ENCODE measurements around the gene RNASEH2A. TPM values are rescaled to one million over a fixed set of nuclear protein-coding genes. Genes with fewer than 3 reads are reported as not detected.
A peak's percentile ranks its signal among the peaks of the same experiment; 100 is the strongest.

RNASEH2A gene
- polyA plus RNA-seq, 1 donor from 2014 or later: 27.4 TPM

DNA sequence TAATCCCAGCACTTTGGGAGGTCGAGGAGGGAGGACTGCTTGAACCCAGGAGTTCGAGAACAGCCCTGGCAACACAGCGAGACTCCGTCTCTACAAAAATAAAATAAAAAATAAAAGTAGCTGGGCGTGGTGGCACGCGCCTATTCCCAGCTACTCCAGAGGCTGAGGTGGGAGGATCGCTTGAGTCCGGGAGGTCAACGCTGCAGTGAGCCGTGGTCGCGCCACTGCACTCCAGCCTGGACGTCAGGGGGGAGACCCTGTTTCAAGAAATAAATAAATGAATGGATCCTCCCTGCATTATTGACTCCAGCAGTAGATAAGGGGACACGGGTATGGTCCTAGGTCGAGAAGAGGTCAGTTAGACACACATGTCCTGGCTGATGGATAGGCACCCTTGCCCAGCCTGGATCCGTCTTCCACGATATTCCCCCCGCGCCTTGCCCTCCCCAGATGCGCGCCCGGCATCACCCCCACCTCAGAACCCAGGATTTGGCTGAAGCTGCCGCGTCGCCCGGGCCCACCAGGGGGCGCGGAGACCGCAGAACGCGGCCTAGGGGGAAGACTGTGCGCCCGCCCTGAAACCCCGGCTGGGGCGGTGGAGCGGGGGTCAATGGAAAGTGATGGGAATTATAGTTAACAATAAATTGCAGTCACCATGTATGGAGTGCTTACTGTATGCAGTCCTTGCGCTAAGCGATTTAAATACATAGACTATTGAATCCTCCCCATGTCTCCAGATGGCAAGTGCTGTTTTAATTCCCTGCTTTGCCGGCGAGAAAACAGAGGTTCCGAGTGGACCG, 29.0 kb upstream of the RNASEH2A start:
- Mint-ChIP-seq H3K4me1 (peaks cover 20 to 29% (median 22%) of the 10 kb centered on the region in 3 donors), H3K4me3 (peak overlapping the region; percentile 82 to 96 (median 92)), H3K27me3 (no peaks in the 10 kb centered on the region), H3K9me3 (no peaks in the 10 kb centered on the region), H3K27ac (peak overlapping the region; percentile 92 to 97 (median 95)), H3K36me3 (no peaks in the 10 kb centered on the region)

DNA sequence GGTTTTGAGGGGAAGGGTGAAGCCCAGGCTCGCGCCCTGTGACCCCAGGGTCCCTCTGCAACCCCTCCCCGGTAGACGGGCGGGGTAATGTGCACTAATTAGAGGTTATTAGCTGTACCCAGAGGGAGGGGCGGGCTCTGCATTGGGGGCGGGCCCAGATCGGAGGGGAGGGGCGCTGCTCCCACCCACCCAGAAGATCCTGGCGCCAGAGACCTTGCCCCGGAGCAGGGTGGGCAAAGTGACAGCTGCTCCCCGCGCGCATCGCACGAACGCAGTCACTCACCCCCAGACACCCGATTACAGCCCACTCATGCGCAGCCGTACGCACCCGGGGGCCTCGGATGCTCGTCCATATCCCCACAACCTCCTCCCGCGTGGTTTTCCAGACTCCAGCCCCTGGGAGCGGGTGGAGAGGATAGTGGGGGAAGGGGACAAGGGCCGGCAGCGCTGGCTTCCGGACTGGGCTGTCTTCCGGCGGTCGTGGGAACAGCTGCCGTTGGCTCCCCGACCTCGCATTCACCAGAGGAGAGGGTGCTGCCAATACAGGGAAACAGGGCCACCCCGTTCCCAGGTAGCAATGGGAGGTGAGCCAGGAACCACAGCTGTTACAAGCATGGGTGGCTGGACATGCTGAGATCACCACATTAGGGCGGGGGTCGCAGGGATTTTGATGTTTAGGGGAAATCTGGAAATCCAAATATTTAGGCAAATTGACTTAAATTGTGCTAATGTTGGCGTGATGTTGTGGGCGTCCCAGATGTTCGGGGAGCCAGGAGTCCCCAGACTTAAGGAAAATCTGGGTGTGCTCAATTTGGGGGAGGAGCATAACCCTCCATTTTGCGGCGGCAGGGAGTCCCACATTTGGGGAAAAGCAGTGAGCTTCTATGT, 28.1 kb upstream of the RNASEH2A start:
- Mint-ChIP-seq H3K9me3 (no peaks in the 10 kb centered on the region), H3K27ac (peak overlapping the region; percentile 92 to 97 (median 95)), H3K4me1 (peaks cover 20 to 29% (median 22%) of the 10 kb centered on the region in 3 donors), H3K27me3 (no peaks in the 10 kb centered on the region), H3K4me3 (peak overlapping the region; percentile 82 to 96 (median 92)), H3K36me3 (no peaks in the 10 kb centered on the region)

DNA sequence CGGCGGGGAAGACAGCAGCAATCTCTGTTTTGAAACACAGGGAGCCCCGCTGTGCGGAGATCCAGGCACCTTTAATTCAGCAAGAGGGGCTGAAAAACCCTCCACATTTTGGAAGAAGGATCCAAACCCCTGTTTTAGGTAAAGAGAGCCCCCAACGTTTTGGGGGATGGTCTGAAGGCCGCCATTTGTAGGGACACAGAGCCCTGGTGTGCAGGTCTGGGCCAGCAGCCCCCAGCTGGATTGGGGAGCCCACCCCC, 27.6 kb upstream of the RNASEH2A start:
- H3K27ac Mint-ChIP-seq: peak overlapping the region; percentile 92 to 97 (median 95)
- H3K4me3 Mint-ChIP-seq: peak overlapping the region; percentile 82 to 96 (median 92)
- peaks cover 14 to 29% (median 26%) of the 10 kb centered on the region in 3 donors for H3K4me1 Mint-ChIP-seq
- H3K27me3 Mint-ChIP-seq: no peaks in the 10 kb centered on the region
- no peaks in the 10 kb centered on the region for H3K9me3 Mint-ChIP-seq
- H3K36me3 Mint-ChIP-seq: no peaks in the 10 kb centered on the region

DNA sequence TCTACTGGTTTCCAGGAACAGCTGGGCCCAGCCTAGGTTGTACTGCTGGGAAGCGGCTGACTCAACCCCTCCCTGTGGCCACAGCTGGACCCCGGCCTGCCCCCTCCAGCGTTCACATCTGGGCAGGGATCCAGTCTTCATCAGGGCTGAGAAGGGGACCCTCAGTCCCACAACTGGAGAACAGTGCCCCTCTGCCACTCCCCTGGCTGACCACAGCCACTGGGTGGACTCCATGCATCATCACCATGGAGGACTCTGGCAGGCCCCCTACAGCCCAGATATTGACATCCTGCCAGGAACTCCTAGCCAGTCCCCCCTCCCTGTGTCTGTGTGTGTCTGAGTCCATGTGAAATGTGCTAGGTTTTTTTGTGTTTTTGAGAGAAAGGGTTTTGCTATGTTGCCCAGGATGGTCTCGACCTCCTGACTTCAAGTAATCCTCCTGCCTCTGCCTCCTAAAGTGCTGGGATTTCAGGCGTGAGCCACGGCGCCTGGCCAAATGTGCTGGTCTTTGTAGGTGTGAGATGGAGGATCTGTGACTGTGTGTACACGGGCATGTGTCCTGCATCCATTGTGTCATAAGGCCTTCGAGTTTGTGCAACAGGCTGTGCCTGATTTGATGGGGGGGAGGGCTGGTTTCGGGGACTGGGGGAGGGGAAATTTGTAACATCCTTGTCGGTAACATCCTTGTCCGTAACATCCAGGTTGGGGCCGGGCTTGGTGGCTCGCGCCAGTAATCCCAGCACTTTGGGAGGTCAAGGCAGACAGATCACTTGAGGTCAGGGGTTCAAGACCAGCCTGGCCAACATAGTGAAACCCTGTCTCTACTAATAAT, 27.0 kb upstream of the RNASEH2A start:
- Mint-ChIP-seq H3K9me3 (no peaks in the 10 kb centered on the region), H3K36me3 (no peaks in the 10 kb centered on the region), H3K4me1 (peaks cover 13 to 29% (median 26%) of the 10 kb centered on the region in 3 donors), H3K27ac (peak overlapping the region; percentile 92 to 97 (median 95)), H3K4me3 (peak overlapping the region; percentile 21 to 93 (median 84)), H3K27me3 (no peaks in the 10 kb centered on the region)

DNA sequence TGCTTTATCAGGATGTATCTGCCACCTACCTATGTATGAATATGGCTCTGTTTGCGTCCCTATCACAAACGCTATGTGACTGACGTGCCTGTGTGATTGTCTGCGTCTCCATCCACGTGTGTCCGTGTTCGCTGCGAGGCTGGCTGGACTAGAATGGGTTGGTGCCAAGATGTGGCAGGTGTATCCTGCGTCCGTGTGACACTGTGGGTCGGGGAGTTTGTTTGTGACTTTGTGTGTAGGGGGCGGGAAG, 24.3 kb upstream of the RNASEH2A start:
- no peaks in the 10 kb centered on the region for H3K27me3 Mint-ChIP-seq
- no peaks in the 10 kb centered on the region for H3K9me3 Mint-ChIP-seq
- no peaks in the 10 kb centered on the region for H3K36me3 Mint-ChIP-seq
- peaks cover 13 to 29% (median 27%) of the 10 kb centered on the region in 3 donors for H3K4me1 Mint-ChIP-seq
- H3K27ac Mint-ChIP-seq: peak overlapping the region in 1 of 3 donors; percentile 77
- H3K4me3 Mint-ChIP-seq: peak overlapping the region; percentile 51 to 88 (median 76)

DNA sequence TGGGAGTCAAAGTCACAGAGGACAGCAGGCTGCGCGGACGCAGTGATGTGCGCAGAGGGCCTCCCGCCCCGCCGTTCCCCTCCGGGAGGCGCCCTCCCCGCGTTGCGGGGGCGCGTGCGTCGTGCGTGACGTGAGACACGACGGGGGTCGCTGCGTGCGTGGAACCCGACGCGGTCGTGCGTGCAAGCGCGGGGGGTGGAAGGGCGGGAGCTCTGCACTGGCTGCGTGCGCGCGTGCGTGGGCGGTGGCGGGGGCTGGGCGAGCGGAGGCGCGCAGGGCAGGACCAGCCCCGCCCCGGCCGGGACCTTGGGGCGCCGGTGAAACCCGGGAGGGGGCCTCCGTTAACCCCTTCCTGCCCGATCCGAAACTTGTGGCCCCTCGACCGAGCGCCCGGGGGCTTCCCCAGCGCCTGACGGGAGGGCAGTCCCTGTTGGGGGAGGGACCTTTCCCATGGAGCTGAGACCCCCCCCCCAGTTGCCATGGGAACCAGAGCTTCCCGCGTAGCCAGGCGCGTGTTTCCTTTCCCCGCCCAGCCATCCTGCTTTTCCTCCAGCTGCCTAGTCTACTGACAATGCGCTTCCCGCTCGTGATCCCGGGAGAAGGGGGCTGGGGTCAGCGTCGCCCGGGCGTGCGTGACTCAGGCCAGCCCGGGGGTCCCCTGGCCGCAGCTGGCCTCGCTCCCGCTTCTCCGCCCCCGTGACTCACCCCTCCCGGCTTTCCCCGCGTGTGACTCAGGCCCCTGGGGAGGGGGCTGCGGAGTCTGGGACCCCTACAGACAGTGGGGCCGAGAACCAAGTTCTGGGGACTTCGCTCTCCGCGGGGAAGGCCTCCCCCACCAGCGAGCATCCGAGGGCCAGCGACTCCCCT, 23.7 kb upstream of the RNASEH2A start:
- Mint-ChIP-seq H3K27ac (peak overlapping the region in 1 of 3 donors; percentile 77), H3K36me3 (no peaks in the 10 kb centered on the region), H3K27me3 (no peaks in the 10 kb centered on the region), H3K4me1 (peaks cover 8 to 25% (median 25%) of the 10 kb centered on the region in 3 donors), H3K9me3 (no peaks in the 10 kb centered on the region), H3K4me3 (peak overlapping the region; percentile 51 to 91 (median 87))

DNA sequence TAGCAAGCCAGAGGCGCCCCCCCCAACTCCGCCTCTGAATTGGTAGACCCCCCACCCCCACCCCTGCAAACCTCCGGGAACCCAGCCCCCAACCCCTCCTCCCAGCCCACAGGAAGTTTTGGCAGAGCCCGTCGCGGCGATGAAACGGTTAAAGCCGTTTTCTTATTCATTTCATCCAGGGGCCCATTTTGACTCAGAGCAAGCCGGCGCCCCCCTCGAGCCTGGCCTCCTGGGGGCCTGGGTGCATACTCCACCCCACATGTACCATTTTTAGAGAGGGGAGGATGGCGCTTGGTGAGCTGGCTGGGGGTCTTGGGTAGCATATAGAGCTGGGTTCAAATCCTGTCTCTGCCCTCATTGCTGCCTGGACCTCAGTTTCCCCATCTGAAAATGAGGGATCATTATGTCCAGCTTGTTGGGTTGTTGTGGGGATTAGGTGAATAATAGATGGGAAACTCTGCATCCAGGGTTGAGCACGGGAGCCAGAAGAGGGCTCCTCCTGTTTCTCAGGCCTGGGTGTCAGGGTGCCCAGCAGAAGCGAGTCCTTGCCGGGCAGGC, 23.0 kb upstream of the RNASEH2A start:
- Mint-ChIP-seq H3K4me3 (peak overlapping the region; percentile 46 to 91 (median 74)), H3K36me3 (no peaks in the 10 kb centered on the region), H3K27me3 (no peaks in the 10 kb centered on the region), H3K27ac (no peak overlapping the region), H3K9me3 (no peaks in the 10 kb centered on the region), H3K4me1 (peaks cover 5 to 29% (median 25%) of the 10 kb centered on the region in 3 donors)

DNA sequence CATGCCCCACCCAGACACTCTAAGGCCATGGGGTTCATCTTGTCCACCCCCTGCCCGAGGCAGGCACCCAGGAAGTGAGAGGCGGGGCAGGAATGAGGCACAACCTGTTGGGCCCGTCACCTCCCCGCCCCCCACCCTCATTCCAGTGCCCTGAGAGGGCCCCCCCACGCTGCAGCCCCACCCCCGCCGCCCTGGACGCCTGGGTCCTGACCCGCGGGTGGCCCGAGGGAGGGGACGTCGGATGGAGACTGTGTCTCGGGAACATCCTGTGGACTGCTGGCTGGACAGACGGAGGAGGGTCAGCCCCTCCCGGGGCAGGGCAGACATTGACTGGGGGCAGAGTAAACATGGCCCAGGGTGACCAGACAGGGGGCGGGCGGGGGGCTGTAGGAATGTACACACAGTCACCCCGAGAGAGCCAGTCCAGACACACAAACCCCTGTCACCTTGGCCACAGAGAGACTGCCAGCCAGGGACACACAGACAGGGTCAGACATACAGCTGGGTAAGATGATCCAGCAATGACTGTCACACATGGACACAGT, 22.5 kb upstream of the RNASEH2A start:
- Mint-ChIP-seq H3K4me1 (peaks cover 2 to 29% (median 24%) of the 10 kb centered on the region in 3 donors), H3K27ac (no peak overlapping the region), H3K4me3 (peak overlapping the region in 3 of 4 donors; percentile 46 to 91 (median 89)), H3K27me3 (no peaks in the 10 kb centered on the region), H3K36me3 (no peaks in the 10 kb centered on the region), H3K9me3 (no peaks in the 10 kb centered on the region)

DNA sequence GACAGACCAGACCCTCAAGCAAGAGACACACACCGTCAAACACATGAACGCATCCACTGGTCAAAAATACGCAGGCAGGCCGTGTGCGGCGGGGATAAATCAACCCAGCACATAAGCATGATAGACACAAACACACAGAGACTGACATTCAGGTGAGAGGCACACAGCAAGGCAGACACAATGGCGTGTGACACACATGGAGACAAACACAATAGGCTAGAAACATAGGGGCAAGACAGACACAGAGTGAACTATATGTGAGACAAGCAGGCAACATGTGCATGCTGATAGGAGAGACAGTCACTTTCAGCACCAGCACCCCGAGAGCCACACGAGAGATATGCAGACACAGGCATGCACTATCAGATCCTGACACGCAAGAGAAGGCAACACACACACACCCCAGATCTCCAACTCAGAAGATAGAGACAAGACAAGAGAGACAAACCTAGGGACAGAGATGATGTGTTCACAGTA, 22.0 kb upstream of the RNASEH2A start:
- Mint-ChIP-seq H3K36me3 (no peaks in the 10 kb centered on the region), H3K27me3 (no peaks in the 10 kb centered on the region), H3K9me3 (no peaks in the 10 kb centered on the region), H3K4me3 (no peak overlapping the region), H3K4me1 (peaks cover 4 to 26% (median 25%) of the 10 kb centered on the region in 3 donors), H3K27ac (no peak overlapping the region)

DNA sequence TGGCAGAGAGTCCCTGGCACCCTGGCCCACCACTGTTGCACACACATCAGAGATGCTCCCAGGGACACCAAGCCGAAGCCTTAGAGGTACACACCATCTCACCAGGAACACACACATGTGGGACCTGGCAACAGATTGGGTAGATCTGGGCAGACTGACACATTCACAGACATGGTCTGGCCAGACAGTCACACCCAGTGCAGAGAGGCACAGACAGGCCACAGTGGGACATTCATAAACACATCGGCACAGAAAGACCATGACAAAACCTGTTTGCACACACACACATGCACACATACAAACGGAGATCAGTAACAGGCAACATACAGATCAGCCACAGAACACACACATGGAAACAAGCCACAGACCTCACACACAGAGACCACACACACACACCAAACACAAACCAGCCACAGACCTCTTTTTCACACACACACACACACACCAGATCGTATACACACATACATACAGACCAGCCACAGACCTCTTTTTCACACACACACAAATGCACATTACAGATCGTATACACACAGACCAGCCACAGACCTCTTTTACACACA, 21.4 kb upstream of the RNASEH2A start:
- Mint-ChIP-seq H3K36me3 (no peaks in the 10 kb centered on the region), H3K9me3 (no peaks in the 10 kb centered on the region), H3K27me3 (no peaks in the 10 kb centered on the region), H3K4me1 (peaks cover 4 to 26% (median 20%) of the 10 kb centered on the region in 3 donors), H3K27ac (no peak overlapping the region), H3K4me3 (no peak overlapping the region)

DNA sequence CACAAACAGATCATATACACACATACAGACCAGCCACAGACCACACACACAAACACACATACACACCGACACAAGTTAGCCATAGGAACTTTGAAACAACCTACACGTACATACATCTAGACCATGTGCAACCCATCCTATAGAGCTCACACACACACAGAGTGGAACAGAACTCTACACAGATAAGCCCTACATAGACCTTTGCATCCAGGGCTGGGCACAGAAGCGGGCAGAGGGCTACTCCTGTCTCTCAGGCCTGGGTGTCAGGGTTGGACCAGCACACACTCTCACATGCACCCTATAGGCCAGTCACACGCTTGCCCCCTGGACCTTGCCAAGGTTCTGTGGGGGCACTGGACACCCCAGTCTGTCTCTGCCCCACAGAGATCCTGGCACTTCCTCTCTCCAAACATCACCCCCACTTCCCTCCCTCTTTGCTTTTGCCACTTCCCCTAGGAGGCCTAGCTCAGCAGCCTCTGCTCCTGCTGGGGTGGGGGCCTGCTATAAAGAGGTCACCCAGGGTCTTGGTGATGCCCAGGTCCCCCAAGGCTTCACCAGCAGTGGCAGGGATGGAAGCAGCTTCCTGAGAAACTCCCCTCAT, 20.9 kb upstream of the RNASEH2A start:
- Mint-ChIP-seq H3K27me3 (no peaks in the 10 kb centered on the region), H3K27ac (no peak overlapping the region)

DNA sequence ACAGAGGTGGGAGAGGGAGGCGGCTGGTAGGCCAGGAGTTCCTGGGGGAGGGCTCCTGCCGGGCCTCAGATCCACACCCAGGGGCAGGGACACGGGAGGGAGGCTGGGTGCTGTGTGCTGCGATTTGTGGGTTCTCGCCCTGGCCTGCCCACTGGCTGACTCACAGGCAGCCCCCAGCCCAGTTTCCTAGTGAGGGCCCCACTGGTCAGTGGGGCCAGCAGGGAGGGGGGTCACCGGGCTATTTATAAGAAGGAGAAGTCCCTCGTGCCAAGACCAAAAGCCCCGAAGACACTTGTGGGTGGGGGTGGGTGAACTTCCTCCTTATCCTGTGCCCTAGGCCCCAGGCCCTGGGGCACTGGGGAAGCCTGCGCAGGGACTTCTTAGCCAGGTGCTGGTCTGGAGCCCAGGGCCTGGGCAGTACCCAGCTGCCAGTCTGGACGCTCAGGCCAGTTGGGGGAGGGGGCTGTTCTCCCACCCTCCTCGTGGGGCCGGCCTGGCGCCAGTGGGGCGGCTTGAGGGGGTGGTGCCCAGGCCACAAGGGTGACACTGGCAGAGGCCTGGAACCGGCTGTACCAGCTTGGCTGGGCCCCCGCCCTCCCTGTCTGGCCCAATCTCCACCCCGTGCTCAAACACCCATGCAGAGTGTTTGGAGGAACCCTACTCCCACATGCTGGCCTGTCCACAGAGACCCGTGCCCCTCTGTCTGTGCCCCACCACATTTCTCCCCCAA, 20.1 kb upstream of the RNASEH2A start:
- H3K4me1 Mint-ChIP-seq: peaks cover 4 to 27% (median 23%) of the 10 kb centered on the region in 3 donors
- H3K4me3 Mint-ChIP-seq: peak overlapping the region in 1 of 4 donors; percentile 68
- H3K27me3 Mint-ChIP-seq: no peaks in the 10 kb centered on the region
- no peaks in the 10 kb centered on the region for H3K36me3 Mint-ChIP-seq
- no peaks in the 10 kb centered on the region for H3K9me3 Mint-ChIP-seq
- peak overlapping the region in 1 of 3 donors; percentile 89 for H3K27ac Mint-ChIP-seq

More for the DNA sequence above, 20.9 kb upstream of the RNASEH2A start:
- Mint-ChIP-seq H3K4me3 (no peak overlapping the region), H3K4me1 (peaks cover 4 to 26% (median 20%) of the 10 kb centered on the region in 3 donors), H3K9me3 (no peaks in the 10 kb centered on the region), H3K36me3 (no peaks in the 10 kb centered on the region)
